ENCODE data around the gene TSPAN14. TPM values are rescaled to one million over a fixed set of nuclear protein-coding genes. Genes with fewer than 3 reads are reported as not detected.

Gene TSPAN14
- total RNA-seq, 1 experiment from 2014 or later = 46.8 TPM

DNA sequence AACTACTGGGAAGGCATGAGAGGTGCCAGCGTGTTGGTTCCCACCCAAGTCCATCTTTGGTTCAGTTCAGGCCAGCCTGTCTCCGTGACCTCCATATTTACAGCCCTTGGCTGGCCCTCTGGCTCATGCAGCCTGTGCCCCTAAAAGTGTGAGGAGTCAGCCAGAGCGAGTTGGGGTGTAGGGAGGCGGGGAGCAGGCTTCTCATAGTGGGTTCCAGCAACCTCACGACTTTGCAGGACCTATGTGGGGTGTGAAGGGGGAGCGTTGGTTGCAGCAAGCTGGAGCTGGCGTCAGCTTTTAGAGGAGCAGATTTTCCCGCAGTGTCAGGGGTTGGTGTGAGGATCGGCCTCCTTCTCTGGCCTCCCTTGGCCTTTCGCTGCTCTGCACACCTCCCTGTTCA lies 9.8 kb downstream of the TSPAN14 start:
- Histone ChIP-seq H2BK15ac (ENCODE audit: low read depth, low read length) (no peak overlapping the region), H3T11ph (ENCODE audit: low read length) (no peak overlapping the region), H3K23ac (ENCODE audit: insufficient read length, low read depth, low read length) (no peak overlapping the region), H3K56ac (ENCODE audit: insufficient read length, low read depth, low read length) (no peak overlapping the region), H2AK5ac (ENCODE audit: insufficient read length, low read length) (no peak overlapping the region), H3K4ac (ENCODE audit: low read depth, low read length) (no peak overlapping the region), H4K8ac (replicated peaks; ENCODE audit: insufficient read length, low read depth, low read length) (no peak overlapping the region), H3K27ac (ENCODE audit: insufficient read length, low read depth, low read length) (no peak overlapping the region), H2BK5ac (ENCODE audit: insufficient read length, low read length) (no peak overlapping the region), H3K27me3 (ENCODE audit: insufficient read depth, low read length) (no peaks in the 10 kb centered on the region; the same call in 1 of the 2 replicates), H3K4me2 (ENCODE audit: insufficient read depth, insufficient read length, low read length) (no peak overlapping the region), H3K79me1 (ENCODE audit: insufficient read depth, low read depth, low read length, poor library complexity, severe bottlenecking) (peaks cover 2% of the 10 kb centered on the region), H3K18ac (ENCODE audit: insufficient read length, low read depth, low read length) (peak overlapping the region; percentile 54), H2BK12ac (ENCODE audit: insufficient read length, low read depth, low read length) (no peak overlapping the region), H2BK120ac (ENCODE audit: low read depth, low read length, poor library complexity, severe bottlenecking) (no peak overlapping the region), H3K9me3 (ENCODE audit: control insufficient read depth, low read depth, low read length) (no peaks in the 10 kb centered on the region), H4K20me1 (ENCODE audit: control insufficient read depth, insufficient read depth, insufficient read length) (peaks cover 4% of the 10 kb centered on the region), H3K14ac (ENCODE audit: insufficient read depth, low read length) (peak overlapping the region; percentile 27; the same call in 1 of the 2 replicates), H3K79me2 (ENCODE audit: insufficient read depth, low read length) (peaks cover 18% of the 10 kb centered on the region; the same call in 1 of the 2 replicates), H2BK20ac (ENCODE audit: low read depth, low read length, poor library complexity, severe bottlenecking) (no peak overlapping the region), H3K4me1 (ENCODE audit: insufficient read depth, low read length) (peaks cover 40% of the 10 kb centered on the region), H3K23me2 (ENCODE audit: insufficient read length, low read depth, low read length, poor library complexity, severe bottlenecking) (peaks cover 7% of the 10 kb centered on the region), H2AFZ (ENCODE audit: low read length) (no peak overlapping the region), H3K9ac (ENCODE audit: extremely low read depth, insufficient read length, low read length) (no peak overlapping the region), H4K91ac (ENCODE audit: insufficient read length, low read depth, low read length) (no peak overlapping the region), H4K5ac (ENCODE audit: insufficient read length, low read depth, low read length) (no peak overlapping the region)
- peaks cover 27% of the 10 kb centered on the region for H3K27me3 Mint-ChIP-seq (ENCODE audit: low read depth)
- no peak for DNase-seq
- no peaks in the 10 kb centered on the region for H3K9me3 Mint-ChIP-seq
- peaks cover 92 to 96% of the 10 kb centered on the region in 2 experiments for H3K4me1 Mint-ChIP-seq
- no CpG with 5 or more reads among the region's 10 CpGs for WGBS (ENCODE audit: extremely low coverage, insufficient read length, low lambda C conversion rate)
- peak overlapping the region; percentile 11 to 75; a peak in 2 of 5 replicates for H3K4me3 Mint-ChIP-seq
- TF ChIP-seq, protein P1, sequence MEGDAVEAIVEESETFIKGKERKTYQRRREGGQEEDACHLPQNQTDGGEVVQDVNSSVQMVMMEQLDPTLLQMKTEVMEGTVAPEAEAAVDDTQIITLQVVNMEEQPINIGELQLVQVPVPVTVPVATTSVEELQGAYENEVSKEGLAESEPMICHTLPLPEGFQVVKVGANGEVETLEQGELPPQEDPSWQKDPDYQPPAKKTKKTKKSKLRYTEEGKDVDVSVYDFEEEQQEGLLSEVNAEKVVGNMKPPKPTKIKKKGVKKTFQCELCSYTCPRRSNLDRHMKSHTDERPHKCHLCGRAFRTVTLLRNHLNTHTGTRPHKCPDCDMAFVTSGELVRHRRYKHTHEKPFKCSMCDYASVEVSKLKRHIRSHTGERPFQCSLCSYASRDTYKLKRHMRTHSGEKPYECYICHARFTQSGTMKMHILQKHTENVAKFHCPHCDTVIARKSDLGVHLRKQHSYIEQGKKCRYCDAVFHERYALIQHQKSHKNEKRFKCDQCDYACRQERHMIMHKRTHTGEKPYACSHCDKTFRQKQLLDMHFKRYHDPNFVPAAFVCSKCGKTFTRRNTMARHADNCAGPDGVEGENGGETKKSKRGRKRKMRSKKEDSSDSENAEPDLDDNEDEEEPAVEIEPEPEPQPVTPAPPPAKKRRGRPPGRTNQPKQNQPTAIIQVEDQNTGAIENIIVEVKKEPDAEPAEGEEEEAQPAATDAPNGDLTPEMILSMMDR (conservative IDR thresholded peaks at IDR 0.05) = no peak
- H3K27ac Mint-ChIP-seq = peak overlapping the region; percentile 94 to 99 (median 96)
- H3K36me3 Mint-ChIP-seq (ENCODE audit: insufficient read depth in 1 of 3, low read depth in 3 of 3) = peaks cover 0 to 3% (median 2%) of the 10 kb centered on the region in 3 experiments; a peak in 5 of 7 replicates
